ENCODE results near the gene MSLN. TPM values are rescaled to one million over a fixed set of nuclear protein-coding genes. Genes with fewer than 3 reads are reported as not detected.

MSLN gene
- total RNA-seq, 1 experiment from 2014 or later: 6.5 TPM

DNA sequence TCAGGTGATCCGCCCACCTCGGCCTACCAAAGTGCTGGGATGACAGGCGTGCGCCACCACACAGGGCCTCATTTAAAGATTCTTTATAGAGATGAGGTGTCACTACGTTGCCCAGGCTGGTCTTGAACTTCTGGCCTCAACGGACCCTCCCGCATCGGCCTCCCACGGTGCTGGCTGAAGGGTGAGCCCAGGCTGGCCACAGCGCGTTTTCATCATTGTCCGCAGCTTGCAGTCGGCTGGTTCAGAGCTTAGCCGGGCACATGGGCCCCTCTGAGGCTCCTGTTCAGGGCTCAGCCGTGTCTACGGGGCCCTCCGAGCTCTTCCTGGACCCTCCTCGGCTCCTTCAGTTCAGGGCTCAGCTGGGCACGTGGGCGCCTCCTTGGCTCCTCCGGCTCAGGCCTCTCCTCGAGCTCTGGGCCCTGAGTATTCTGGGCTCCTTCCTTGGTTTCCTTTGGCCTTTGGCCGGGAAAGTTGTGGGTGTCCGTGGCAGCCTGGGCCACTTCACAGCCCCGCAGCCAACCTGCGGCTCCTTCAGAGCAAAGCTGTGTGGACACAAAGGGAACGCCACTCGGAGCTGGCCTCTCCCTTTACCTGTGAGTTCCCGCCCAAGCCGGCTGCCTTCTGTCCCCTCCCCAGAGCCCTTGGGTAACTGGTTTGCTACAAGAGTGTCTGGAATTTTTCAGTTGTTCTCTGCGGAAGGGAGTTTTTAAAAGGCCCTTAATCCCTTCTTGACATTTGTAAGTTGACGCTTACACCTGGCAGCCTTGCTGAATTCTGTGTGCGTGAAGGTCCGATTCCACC, 1.2 kb upstream of the MSLN start:
- DNase-seq (ENCODE audit: low spot score): no peak

GRCh38 chr16:760065-760464, 469 bp upstream of the MSLN start:
- no peak for DNase-seq (ENCODE audit: low spot score)

- no peak for DNase-seq (ENCODE audit: low spot score)
These were observed 1.3 kb downstream of the MSLN start for GRCh38 chr16:761625-762513.

- DNase-seq (ENCODE audit: low spot score): no peak
These were observed 2.2 kb downstream of the MSLN start for GRCh38 chr16:762595-763268.

GRCh38 chr16:763369-764183, 3.0 kb downstream of the MSLN start:
- no peak for DNase-seq (ENCODE audit: low spot score)

DNA sequence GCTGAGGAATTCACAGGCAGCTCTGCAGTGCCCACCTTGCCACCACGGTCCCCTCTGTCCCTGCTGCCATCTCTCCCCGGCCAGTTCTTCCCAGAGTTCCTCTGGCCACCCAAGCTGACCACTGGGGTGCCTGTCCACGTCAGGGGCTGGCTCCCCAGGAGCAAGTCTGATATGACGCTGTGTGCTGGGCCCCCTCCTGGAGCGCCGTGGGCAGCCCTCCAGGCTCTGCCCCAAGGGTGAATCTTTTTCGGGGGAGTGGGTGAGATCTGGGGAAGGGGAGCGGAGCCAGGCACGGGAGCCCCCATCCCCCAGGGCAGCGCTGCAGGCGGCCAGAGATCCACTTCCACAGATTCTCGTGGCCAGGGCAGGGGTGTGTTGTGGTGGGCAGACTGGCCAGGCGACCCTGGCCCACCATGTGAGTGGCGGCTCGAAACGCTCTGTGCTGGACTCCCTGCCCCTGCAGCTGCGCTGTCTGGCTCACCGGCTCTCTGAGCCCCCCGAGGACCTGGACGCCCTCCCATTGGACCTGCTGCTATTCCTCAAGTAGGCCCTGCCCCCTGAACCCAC, 3.7 kb downstream of the MSLN start:
- DNase-seq (ENCODE audit: low spot score): no peak

DNA sequence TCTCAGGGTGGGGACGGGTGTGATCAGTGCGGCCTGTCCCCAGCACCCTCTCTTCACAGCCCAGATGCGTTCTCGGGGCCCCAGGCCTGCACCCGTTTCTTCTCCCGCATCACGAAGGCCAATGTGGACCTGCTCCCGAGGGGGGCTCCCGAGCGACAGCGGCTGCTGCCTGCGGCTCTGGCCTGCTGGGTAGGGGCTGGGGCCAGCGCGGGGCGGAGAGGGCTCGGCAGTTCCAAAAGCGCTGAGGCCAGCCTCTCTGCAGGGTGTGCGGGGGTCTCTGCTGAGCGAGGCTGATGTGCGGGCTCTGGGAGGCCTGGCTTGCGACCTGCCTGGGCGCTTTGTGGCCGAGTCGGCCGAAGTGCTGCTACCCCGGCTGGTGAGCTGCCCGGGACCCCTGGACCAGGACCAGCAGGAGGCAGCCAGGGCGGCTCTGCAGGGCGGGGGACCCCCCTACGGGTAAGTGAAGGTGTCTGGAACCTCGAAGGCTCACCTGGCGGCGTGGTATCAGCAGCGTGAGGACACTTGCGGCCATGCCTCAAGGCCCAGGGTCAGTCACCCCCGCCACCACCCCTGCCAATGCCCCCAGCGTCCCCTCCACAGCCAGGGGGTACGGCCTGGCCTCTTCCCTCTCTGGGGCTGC, 4.4 kb downstream of the MSLN start:
- DNase-seq (ENCODE audit: low spot score): no peak

- no peak for DNase-seq (ENCODE audit: low spot score)
These were observed 4.9 kb downstream of the MSLN start for GRCh38 chr16:765488-765865.

DNA sequence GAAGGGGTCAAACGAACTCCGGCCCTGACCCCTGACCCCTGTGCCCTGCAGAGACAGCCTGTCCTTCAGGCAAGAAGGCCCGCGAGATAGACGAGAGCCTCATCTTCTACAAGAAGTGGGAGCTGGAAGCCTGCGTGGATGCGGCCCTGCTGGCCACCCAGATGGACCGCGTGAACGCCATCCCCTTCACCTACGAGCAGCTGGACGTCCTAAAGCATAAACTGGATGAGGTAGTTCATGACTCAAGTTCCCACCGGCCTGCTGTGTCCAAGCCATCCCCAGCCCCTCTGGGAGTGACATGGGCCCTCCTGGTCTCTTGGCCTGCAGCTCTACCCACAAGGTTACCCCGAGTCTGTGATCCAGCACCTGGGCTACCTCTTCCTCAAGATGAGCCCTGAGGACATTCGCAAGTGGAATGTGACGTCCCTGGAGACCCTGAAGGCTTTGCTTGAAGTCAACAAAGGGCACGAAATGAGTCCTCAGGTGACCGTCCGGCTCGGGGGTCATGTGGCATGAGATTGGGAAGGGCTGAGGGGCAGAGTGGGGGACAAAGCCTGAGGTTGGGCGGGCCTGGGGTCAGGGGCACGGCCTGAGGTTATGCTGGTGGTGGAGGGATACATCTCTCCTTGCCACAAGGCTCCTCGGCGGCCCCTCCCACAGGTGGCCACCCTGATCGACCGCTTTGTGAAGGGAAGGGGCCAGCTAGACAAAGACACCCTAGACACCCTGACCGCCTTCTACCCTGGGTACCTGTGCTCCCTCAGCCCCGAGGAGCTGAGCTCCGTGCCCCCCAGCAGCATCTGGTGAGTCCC, 5.7 kb downstream of the MSLN start:
- no peak for DNase-seq (ENCODE audit: low spot score)

DNA sequence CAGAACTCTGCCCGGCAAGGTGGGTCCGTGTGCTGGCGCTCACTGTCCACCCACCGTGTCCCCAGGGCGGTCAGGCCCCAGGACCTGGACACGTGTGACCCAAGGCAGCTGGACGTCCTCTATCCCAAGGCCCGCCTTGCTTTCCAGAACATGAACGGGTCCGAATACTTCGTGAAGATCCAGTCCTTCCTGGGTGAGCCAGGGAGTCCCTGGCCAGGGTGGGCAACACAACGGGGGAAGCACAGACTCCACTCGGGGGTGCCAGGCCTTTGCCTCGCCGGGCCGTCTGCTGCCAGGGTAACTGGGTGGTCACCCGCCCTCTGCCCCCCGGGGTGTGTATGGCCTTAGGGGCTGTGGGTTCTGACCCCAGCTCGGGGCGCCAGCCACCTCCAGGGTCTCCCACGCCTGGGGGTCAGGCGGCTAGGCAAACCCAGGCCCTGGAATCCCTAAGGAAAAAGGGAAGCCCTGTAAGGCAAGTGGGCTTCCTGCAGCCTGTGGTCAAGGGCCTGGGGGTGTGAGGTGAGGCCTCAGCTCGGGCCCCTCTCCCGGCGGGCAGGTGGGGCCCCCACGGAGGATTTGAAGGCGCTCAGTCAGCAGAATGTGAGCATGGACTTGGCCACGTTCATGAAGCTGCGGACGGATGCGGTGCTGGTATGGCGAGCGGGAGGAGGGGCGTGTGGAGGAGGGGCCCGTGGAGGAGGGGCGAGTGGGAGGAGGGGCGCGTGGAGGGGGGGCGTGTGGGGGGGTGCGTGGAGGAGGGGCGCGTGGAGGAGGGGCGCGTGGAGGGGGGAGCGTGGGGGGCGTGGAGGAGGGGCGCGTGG, 6.5 kb downstream of the MSLN start:
- no peak for DNase-seq (ENCODE audit: low spot score)

DNA sequence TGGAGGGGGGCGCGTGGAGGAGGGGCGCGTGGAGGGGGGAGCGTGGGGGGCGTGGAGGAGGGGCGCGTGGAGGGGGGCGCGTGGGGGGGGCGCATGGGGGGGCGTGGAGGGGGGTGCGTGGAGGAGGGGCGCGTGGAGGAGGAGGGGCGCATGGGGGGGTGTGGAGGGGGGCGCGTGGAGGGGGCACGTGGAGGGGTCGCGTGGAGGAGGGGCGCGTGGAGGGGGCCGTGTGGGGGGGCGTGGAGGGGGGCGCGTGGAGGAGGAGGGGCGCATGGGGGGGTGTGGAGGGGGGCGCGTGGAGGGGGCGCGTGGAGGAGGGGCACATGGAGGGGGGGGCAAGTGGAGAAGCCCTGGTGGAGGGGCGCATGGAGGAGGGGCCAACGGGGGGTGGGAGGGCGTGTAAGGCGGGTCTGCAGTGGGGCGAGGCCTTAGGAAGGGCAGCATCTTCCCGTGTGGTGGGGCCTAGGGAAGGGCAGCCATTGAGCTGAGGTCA, 7.3 kb downstream of the MSLN start:
- DNase-seq (ENCODE audit: low spot score): no peak

DNA sequence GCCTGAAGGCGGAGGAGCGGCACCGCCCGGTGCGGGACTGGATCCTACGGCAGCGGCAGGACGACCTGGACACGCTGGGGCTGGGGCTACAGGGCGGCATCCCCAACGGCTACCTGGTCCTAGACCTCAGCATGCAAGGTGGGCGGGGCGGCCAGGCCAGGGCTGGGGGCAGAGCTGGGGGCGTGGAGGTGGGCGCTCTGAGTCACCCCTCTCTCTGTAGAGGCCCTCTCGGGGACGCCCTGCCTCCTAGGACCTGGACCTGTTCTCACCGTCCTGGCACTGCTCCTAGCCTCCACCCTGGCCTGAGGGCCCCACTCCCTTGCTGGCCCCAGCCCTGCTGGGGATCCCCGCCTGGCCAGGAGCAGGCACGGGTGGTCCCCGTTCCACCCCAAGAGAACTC, 7.9 kb downstream of the MSLN start:
- DNase-seq (ENCODE audit: low spot score): no peak

- no peak for DNase-seq (ENCODE audit: low spot score)
These were observed 8.8 kb downstream of the MSLN start for GRCh38 chr16:769184-769784.

DNA sequence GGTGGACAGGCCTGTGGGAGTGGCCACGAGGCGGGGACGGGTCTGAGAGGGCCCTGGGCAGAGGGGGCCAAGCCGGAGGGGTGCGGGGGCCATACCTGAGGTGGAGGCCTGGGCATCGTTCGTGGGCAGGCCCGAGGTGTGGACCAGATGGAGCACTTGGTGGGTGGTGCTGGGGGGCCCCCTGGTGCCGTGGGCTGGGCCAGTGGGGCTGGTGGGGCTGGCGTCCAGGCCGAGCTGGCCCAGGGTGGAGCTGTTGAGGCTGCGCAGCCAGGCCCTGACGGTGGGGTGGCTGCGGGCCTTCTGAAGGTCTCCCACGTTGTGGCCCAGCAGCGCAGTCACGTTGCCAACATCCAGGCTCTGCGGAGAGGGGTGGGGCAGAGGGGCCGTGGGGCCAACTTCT, 9.4 kb downstream of the MSLN start:
- DNase-seq (ENCODE audit: low spot score): no peak

DNA sequence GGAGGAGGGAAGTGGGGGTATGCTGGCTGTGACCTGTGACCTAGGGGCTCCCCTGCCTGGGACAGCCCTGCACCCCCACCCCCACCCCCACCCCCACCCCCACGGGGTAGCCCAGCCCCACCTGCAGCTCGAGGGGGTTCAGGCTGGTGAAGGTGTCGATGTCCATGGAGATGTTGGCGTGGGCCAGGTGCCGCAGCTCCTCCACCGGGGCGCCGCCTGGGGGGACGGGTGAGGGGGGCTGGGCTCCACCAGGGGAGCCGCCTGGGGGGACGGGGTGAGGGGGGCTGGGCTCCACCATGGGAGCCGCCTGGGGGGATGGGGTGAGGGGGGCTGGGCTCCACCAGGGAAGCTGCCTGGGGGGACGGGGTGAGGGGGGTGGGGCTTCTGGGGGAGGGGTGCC, 9.9 kb downstream of the MSLN start:
- no peak for DNase-seq (ENCODE audit: low spot score)

DNA sequence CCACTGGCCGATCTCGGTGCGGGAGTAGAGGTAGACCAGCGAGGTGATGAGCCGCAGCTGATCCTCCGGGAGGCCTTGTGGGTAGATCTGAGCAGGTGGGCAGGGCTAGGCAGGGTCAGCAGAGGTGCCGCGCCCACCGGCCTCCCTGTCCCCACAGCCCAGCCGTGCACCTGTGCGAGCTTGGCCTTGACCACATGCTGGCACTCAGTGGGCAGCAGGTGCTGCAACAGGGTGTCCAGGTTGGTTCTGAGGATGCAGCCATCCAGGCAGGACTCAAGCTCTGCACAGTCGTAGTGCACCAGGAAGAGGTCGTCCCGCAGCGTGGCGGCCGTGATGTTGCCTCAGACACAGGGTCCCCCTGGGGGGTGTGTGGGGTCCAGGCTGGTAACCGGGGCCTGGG, 12.4 kb downstream of the MSLN start:
- no peak for DNase-seq (ENCODE audit: low spot score)

GRCh38 chr16:774086-775001, 13.8 kb downstream of the MSLN start:
- no peak for DNase-seq (ENCODE audit: low spot score)

Data from A172 (cell line).